Adrenal gland (tissue), 5 donors: Measurements from ENCODE around the gene ATXN2L.

Experiments used
- CTCF ChIP-seq, 6 experiments: fragments of 450-650 bp in 4 of 6; fragments of 200-600 bp in 2 of 6; sonication (generic) in 1 of 6; IDR thresholded peaks; 1 replicate in 5 of 6; 2 replicates in 1 of 6; pipeline versions ENCODE4 v1.5.1 to v1.8.0; 2016 to 2021; ENCODE audit warnings: antibody characterized with exemption in 6 of 6, mild to moderate bottlenecking in 2 of 6, moderate library complexity in 1 of 6
- POLR2A ChIP-seq, 2 donors: fragments of 450-650 bp; IDR thresholded peaks; one replicate each; pipeline ENCODE4 v1.6.1; 2017; ENCODE audit warnings: antibody characterized with exemption in 2 of 2, mild to moderate bottlenecking in 2 of 2, moderate library complexity in 1 of 2
- donor health status: DM: no; HTN: no; CAD: no.

DNA sequence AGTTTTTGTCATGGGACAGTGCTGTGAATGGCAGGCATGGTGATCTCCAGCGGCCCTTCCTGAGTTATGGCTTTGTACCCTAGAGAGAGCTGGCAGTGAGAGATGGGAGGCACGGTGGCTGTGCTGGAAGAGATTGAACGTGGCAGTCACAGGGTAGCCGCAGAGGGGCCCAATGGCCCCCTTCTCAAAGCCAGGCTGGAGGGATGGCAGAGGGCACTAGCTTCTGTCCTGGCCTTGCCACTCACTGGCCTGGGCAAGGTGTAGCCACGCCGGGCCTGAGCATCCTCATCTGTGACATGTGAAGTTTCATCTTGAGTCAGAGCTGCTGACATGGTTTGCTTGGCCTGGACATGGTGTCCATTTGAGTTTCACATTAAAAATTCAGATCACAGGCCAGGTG, 51.6 kb downstream of the ATXN2L start:
- no peak for TF ChIP-seq CTCF (IDR thresholded peaks at IDR 0.05)
- TF ChIP-seq POLR2A (IDR thresholded peaks at IDR 0.05), result no peak
